T follicular helper cell (primary cell): ENCODE results near the gene KIF26B.
"Not testable (repeated sequence)": the region's sequence is repeated elsewhere in the genome, so short reads cannot be mapped to it uniquely, and the experiment has no call there.

Experiments
- DNase-seq: peaks from one replicate; pipeline ENCODE4 v3.0.0-alpha.2; 2020; ENCODE audit warnings: low read depth
- total RNA-seq, 2 experiments: gene quantifications; one replicate each; lab custom pipeline; 2026; lab: John Stamatoyannopoulos, UW

KIF26B gene
- total RNA-seq: 0.06 to 0.17 reads per million in 2 experiments

DNA sequence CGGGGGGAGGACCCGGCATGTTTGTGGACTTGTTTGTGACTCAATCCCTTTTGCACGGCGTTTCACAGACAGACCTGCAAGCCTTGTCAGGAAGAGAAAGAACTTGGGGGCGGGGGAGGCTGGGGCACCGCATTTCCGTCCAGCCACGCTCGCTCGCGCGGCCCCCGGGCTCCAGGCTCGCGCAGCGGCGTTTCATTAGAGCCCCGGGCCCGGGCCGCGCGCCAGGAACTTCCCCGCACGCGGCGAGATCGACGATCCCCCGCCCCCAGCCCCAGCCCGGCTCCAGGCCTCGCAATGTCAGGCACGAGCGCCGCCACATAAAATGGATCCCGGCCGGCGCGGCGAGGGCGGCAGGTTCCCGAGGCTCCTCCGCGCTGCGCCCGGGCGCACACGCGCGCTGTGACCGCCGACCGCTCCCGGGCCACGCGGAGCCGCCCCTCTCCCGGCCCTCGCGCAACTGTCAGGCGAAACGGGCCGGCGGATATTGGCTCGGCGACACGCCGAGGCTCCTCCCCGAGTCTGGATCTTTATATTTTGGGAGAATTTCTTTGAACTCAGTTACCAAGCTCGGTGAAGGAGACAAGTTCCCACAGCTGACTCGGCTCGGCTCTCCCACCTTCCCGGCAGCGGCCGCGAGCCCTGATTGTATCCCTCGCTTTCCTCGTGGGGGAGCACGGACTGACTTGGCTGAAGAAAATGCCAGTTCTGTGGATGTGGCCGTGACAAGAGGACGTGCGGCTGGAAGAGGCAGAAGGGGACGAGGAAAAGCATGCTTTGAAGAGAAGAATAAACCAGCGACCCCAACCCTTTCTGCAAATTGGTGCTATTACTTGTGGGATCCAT, at the start of gene KIF26B:
TSS of gene KIF26B (plus strand) at position 557 of the 843 bp plus-strand sequence. CDS start 440 bp downstream, outside the sequence.
- no peak for DNase-seq

DNA sequence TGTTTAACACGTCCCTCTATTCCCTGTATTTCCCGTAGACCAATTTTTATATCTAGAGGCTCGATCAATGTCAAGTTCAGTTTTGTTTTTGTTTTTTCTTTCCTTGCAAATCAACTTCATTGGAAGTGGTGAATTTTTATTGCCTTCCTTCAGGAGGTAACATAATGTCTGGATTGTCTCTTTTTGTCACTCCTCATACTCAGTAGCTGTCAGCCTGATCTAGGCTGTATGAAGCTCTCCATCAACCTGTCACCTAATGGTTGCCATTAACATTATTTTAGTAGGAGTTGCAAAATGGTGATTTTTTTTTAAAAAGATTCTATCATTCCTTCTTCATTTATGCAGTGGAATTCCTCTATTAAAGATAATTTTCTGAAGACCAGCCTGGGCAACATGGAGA, 49.7 kb upstream of the KIF26B start:
- no peak for DNase-seq

DNA sequence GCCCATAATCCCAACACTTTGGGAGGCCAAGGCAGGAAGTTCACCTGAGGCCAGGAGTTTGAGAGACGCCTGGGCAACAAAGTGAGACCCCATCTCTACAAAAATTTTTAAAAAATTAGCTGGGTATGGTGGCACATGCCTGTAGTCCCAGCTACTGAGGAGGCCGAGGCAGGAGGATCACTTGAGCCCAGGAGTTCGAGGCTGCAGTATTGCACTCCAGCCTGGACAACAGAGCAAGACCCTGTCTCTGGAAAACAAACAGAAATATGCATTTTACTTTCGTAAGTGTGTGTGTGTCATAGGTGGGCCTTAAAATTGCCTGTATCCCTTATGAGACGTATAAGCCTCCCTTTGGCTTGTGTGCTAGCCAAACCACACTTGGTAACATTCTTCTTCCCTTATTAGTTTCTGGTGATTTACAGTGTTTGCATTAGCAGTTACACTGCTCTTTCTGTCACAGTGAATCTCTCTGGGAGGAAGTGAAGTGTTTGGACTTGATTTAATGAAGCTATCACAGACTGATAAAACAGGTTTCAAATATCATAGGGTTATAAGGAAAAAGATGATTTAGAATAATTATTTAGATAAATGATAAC, 48.9 kb upstream of the KIF26B start:
- DNase-seq: no peak

DNA sequence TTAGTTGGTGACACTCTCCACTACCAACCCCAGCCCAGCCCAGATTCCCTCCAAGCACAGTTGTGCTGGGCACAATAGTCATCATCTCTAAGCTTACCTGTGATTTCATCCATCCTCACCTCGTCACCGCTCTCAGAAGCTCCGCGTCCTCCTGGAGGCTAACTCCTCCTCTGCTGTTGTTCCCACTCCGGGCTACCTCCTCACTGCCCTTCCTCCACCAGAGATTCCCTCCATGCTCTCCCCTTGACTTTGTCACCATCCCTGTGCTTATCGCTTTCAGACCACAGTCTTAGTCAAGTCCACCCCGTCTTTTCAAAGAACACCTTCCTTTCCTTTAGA, 47.0 kb upstream of the KIF26B start:
- DNase-seq: no peak

- DNase-seq: no peak
These were observed 46.5 kb upstream of the KIF26B start for GRCh38 chr1:245108246-245108645.

DNA sequence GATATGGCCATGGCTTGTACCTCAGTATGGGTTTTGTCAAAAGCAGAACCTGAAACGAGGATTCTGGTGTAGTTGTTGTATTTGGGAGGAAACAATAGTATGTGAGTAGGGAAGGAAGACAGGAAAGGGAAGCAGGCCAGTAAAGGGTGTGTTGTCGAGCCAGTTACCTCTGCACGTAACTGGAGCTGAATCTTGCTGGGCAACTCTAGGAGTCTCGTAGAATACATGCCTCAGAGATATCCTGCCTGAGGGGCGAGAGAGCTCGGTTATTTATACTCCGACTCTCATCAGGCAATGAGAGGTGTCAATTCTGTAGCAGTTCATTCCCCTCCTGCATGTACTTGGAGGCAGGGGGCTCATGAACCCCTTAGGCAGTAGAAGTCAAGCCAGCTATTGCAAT, 45.9 kb upstream of the KIF26B start:
- DNase-seq: no peak

DNA sequence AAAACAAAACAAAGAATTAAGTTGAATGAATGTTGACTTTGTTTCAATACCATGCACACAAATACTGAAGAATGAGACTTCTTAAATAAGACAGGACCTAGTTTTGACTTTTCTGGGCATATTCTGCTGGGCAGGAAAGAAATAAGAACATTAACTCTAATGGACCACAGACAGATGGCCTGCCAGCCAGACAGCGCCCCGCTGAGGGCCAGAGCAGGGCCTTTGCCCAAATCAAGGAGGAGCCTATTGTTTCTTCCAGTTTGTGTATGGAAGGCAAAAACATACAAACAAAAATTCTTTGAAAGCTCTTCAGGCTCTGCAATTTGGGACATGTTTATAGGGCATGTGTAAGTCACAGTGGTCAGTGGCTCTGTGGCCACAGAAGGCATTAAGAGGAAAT, 44.4 kb upstream of the KIF26B start:
- no peak for DNase-seq

- no peak for DNase-seq
These were observed 43.7 kb upstream of the KIF26B start for GRCh38 chr1:245111073-245111472.

DNA sequence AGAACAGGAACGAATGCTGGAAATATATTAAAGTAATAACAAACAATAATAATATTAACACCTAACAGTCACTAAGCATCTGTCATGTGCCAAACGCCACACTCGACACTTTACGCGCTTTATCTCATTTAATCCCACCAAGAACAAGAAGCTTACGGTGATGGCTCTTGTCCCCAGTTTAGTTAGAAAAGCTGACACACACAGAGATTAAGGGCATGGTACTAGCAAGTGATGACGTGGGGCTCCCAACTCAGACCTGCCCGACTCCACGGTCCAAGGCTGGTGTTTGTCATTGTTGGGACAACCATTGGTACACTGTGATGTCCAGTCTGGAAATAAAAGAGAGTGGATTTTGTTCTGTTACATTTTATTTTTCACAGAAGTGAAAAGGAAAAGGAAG, 41.1 kb upstream of the KIF26B start:
- DNase-seq: no peak

- DNase-seq: no peak
These were observed 38.7 kb upstream of the KIF26B start for GRCh38 chr1:245116131-245116530.

GRCh38 chr1:245116751-245117150, 38.0 kb upstream of the KIF26B start:
- no peak for DNase-seq

GRCh38 chr1:245118066-245118465, 36.7 kb upstream of the KIF26B start:
- DNase-seq: no peak

DNA sequence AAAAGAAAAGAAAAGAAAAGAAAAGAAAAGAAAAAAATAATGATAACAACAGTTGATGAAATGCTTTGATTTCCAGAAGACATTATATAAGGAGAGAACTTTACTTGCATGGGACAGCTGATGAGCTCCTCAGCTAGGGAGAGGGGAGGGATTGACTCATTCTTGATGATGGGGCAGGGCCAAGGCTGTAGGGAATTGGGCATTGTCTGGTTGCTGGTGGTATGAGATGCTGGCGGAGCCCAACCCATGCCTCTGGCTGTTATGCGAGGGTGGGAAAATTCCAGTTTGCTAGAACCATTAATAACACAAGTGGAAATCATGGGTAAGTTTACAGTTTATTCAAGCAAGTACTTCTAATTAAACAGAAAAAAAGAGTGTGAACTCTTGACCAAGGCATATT, 36.0 kb upstream of the KIF26B start:
- no peak for DNase-seq

DNA sequence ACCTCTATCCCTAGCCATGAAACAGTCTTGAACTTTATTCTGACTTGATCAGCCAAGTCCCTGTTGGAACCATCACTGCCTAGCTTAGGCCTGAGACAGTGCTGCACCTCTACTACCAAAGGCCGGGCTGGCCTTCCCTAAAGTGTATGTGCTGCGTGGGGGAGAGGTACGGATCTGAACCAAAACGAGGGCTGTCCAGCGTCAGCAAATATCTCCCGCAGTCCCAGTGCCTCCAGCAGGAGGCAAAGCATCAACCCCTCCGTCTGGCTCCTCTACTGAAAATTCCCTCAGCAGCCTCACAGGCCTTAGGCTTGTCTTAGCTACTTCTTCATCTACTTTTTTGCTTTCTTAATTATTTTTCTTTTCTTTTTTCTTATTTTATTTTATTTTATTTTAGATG, 33.3 kb upstream of the KIF26B start:
- no peak for DNase-seq

DNA sequence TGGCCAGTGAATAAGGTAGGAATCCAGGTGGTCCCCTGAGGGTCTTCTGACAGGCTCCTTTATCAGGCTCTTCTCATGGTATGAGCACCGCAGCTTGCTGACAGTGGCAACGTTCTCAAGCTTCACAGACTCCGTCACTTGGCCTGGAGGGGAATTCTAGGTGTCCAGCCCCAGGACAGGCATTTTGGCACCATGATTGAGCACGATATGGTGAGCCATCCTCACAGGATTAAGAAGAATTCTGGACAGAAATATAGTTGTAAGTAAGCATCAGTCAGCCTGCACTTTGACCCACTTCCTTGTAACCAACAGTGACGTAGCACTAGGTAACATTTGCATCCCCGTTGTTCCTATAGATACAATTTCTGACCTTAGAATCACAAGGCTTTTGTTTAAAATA, 30.5 kb upstream of the KIF26B start:
- no peak for DNase-seq

DNA sequence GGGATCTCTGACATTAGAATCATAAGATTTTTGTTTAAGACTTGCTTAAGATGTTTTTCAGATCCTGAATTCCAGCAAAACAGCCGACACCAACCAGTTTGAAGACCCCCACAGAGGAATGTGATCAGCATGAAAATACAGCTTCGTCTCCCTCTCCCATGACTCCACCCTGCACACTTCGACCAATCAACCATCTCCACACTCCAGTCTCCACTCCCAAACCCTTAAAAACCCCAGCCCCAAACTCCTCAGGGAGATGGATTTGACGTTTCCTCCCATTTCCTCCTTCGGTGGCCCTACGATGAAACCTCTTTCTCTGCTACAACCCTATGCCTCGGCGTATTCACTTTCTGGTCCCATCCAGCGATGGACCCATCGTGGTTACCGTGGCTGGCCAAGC, 30.1 kb upstream of the KIF26B start:
- no peak for DNase-seq

DNA sequence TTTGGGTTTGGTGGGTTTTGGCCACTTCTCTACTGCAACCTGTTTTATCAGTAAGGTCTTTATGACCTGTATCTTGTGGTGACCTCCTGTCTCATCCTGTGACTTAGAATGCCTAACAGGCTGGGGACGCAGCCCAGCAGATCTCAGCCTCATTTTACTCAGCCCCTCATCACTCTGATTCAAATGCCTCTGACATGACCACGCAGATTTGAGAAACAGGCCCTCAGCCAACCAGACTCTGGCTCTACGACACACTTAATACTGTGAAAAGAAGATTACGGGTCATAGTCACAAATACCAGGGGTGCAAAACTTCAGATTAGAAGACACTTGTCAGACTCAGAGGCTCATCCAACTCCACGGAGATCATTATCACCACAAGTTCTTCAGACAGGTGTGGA, 28.3 kb upstream of the KIF26B start:
- DNase-seq: no peak

- no peak for DNase-seq
These were observed 26.2 kb upstream of the KIF26B start for GRCh38 chr1:245128381-245129101.

DNA sequence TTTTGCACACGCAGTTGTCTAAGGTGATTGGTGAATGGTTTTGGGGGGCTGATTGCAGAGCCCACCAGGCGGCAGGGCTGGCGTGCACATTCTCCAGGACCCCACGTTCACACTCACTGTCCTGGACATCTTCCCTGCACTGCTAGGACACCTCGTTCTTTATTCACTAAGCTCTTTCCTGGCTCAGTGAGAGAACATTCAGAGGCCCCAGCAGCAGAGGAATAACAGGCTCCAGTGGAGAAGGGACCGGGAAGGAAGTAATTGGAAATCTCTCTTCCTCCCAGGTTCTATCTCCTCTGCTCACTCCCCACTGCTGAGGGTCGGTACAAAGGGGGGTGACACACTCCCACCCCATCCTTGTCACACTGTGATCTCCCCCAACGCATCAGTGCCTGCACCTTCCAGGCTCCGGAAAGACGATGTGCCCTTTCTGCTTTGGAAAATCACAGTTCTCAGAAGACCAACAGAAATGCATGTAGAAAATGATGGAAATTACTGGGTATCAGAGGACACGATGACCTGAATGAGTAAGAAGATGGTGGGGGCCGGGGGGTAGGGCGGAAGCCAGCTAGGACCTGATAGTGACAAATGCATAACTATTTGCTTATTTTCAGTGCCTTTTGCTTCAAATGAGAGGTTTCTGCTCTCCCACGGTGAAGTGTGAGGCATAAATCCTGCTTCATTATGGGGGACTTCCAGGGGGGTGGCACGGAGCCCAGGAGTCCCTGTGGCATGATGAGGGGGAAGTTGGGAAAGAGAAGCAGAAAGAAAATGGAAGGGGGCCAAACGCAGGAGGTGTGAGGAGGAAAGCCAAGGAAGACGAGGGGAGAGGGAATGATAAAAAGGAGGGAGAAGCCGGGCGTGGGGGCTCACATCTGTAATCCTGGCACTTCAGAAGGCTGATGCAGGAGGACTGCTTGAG, 25.2 kb upstream of the KIF26B start:
- no peak for DNase-seq

DNA sequence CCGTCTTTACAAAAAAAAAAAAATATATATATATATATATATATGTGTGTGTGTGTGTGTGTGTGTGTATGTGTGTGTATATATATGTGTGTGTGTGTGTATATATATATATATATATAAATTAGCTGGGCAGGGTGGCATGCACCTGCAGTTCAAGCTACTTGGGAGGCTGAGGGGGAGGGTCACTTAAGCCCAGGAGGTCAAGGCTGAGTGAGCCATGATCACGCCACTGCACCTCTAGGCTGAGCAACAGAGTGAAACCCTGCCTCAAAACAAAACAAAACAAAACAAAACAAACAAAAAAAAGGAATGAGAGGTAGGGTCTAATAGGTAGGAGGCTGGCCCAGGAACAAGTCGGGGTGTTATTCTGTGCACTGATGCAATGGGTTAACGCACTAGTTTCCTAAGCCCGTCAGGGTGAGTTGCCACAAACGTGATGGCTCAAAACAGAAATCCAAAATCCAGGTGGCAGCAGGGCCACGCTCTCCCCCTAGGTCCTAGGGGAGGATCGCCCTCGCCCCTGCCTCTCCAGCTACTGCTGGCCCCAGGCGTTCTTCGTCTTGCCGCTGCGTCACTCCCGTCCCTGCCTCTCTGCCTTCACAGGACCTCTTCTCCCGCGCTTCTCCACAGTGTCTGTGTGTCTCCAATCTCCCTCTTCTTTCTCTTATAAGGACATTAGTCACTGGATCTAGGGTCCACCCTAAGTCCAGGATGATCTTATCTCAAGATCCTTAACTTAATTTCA, 24.3 kb upstream of the KIF26B start:
- DNase-seq: not testable (repeated sequence)

DNA sequence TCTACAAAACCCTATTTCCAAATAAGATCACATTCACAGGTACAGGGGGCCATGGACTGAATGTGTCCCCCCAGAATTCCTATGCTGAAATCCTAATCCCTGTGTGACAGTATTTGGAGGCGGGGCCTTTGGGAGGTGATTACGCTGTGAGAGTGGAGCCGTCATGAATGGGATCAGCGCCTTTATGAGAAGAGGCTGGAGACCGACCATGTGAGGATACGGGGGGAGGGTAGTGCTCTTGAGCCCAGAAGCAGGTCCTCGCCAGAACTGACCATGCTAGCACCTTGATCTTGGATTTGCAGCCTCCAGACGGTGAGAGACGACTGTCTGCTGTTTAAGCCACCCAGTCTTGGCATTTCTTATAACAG, 23.8 kb upstream of the KIF26B start:
- DNase-seq: no peak
